LNCaP clone FGC (cell line): ENCODE measurements around the gene DZIP1.

Source experiments
- DNase-seq: peaks from one replicate; pipeline ENCODE4 v3.0.0-alpha.2; 2011; ENCODE audit warnings: low read depth
- H3K4me3 ChIP-seq: 2 replicates; pipeline ENCODE4 v1.5.1; 2011; ENCODE audit warnings: mild to moderate bottlenecking, low read depth, low read length, control low read depth
- TF ChIP-seq, protein P1 (sequence below): IDR thresholded peaks from 2 replicates; pipeline ENCODE4 v1.5.1; 2012; ENCODE audit warnings: mild to moderate bottlenecking; ENCODE audit not compliant: control insufficient read depth, insufficient read depth; ENCODE audit errors: extremely low read depth

DZIP1 gene

DNA sequence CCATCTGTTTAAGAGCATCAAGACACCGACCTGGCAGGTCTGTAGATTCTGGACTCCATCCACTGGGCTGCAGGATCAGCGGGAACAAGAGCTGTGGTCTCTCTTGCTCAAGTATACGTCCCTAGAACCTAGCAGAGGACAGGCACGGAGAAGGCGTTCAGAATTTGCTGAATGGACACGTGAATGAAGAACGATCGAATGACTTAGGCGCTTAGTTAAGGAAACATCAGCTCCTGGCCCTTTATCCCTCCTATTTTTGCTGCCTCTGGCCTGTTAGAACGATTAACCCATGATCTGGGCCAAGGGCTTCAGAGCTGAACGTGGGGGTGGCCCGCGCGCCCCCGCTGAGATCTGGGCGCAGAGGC is 953 bp downstream of the DZIP1 start:
- DNase-seq: no peak
- TF ChIP-seq, protein P1, sequence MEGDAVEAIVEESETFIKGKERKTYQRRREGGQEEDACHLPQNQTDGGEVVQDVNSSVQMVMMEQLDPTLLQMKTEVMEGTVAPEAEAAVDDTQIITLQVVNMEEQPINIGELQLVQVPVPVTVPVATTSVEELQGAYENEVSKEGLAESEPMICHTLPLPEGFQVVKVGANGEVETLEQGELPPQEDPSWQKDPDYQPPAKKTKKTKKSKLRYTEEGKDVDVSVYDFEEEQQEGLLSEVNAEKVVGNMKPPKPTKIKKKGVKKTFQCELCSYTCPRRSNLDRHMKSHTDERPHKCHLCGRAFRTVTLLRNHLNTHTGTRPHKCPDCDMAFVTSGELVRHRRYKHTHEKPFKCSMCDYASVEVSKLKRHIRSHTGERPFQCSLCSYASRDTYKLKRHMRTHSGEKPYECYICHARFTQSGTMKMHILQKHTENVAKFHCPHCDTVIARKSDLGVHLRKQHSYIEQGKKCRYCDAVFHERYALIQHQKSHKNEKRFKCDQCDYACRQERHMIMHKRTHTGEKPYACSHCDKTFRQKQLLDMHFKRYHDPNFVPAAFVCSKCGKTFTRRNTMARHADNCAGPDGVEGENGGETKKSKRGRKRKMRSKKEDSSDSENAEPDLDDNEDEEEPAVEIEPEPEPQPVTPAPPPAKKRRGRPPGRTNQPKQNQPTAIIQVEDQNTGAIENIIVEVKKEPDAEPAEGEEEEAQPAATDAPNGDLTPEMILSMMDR: no peak
- H3K4me3 ChIP-seq: no peak overlapping the region

DNA sequence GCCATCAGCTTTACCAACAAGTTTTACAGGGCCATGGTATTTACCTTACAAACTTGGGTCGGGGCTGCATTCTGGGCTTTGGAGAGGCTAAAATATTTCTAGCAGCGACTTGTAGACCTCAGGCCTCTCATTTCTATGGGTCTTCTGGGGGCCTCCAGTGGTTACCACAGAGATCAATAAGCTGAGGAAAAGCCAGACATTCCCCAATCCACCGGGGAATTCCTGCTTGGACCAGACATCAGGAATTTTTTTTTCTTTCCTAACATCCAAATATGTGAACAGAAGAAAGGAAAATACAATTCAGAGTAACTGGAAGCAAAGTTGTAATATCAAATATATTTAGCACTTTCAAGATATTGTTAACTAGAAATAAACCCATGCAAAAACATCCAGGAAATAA is 1.5 kb downstream of the DZIP1 start:
- no peak for DNase-seq
- TF ChIP-seq, protein P1: no peak
- H3K4me3 ChIP-seq: no peak overlapping the region

DNA sequence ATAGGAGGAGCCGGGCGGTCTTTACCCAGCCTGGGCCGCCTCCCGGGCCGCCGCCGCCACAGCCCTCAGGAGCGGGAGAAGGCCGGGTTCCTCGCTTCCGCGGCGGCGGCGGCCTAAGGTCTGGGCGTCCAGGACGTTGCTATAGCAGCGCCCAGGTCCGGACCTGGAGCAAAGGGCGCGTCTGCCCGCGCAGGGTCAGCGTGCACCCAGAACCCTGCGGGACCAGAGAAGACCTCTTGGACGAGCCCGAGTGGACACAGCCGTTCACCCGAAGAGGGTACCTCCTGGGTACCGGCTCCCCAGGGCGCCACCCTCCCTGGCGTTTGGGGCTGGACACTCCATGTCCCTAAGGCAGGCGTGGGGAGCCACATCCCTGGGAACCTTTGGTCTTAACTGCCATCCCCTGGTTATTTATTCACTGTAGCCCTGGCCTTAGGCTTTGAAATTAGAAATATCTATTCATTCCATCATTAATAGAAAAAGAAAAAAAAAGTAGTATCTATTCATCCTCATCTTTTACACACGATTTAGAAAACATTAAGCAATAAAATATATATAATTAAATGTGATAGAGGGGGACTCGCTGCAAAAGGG is 2.4 kb downstream of the DZIP1 start:
- TF ChIP-seq, protein P1: no peak
- H3K4me3 ChIP-seq: no peak overlapping the region
- DNase-seq: no peak

DNA sequence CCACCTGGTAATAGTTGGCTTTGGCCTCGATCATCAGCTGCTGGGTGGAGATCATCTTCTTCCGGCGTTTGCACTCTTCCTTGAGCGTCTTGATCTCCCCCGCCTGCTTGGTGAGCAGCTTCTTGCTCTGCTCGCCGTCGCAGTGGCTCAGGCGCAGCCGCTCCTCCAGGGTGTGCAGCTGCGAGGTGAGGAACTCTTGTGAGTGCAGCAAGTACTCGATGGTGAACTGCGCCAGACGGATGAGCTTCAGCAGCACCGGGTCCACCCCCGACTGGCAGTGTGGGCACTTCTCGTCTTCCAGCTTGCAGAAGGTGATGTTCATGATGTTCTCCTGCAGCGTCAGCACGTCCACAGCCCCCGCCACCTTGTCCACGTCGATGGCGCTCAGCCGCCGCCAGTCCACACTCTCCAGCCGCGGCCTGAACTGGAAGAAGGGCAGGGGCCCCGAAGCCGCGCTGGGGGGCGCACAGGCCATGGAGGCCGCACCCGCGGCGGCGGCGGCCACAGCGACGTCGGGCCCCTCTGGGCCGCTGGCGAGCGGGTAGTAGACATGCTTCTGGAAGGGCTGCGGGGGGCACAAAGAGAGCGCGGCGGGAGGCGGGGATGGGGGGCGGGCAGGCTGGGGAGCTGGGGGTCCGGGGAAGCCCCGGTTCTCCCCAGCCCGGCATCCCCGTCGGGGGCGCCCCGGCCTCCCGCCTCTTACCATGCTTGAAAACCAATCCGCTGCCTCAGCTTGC is 3.0 kb downstream of the DZIP1 start:
- TF ChIP-seq, protein P1: no peak
- no peak overlapping the region for H3K4me3 ChIP-seq
- no peak for DNase-seq

DNA sequence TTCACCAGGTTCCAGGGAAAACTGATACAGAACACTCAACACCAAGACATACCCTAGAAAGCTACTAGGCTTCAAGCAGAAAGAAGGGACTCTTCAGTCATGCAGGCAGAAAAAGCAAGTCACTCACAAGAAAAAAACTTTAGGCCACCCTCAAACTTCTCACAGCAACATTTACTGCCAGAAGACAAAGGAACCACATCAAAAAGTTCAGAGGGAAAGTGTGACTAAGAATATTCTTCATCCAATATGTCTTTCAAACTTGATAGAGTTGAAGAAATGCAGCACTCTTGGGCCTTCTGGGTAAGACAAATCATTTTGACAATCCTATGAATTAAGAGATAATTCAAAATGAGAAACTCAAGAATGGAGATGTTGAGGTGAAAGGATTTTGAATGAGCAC is 7.7 kb downstream of the DZIP1 start:
- TF ChIP-seq, protein P1: no peak
- DNase-seq: no peak
- no peak overlapping the region for H3K4me3 ChIP-seq

DNA sequence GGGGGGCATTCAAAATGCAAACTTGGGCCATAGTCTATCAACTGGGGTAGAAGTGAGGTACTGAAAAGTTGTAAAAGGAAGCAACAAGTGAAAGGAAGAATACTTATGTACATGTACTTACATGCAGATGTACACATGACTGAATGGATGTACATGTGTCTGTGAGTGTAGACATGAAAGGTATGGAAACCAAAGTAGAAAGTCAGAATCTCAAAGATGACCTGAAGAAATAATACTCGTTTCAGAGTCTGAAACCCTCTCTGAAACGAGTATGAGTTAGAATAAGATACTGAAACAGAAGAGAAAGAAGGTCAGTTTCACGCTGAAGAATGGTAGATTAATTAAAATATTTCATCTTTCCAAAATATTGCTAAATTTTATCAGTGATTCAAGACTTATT is 13.9 kb downstream of the DZIP1 start:
- TF ChIP-seq, protein P1: no peak
- DNase-seq: no peak
- H3K4me3 ChIP-seq: no peak overlapping the region

DNA sequence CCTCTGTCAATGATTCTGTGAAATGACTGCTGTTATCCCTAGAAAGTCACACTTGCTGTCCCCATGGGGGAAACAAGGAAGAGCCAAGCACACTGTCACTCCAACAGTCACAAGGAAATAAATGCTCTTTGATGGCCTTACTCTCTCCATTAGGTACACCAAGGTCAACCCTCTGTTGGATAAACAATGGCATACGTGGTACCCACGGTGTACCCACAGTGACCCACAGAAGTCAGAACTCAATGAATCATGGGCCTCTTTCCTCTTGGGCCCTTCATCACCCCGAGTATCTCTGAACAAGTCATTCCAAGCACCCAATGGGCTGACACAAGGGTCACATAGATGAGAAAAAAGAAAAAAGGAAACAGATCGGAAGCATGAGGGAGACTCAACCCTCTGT is 15.4 kb downstream of the DZIP1 start:
- DNase-seq: no peak
- no peak overlapping the region for H3K4me3 ChIP-seq
- TF ChIP-seq, protein P1: no peak
